IMR-90 (cell line): Measurements from ENCODE around the gene CDH13. TPM values are rescaled to one million over a fixed set of nuclear protein-coding genes. Genes with fewer than 3 reads are reported as not detected.

Experiments used
- ATAC-seq: fragments of 200-7000 bp; cut with Tn5 transposase; 2 replicates; pipeline ENCODE4 v1.9.1; 2020; ENCODE audit warnings: low read depth, mild to moderate bottlenecking, moderate library complexity
- BruUV-seq: library from RNA; stranded (reverse); fragments of 400-500 nt; replicated peaks from 2 replicates; lab custom pipeline; 2021; lab: Mats Ljungman, UMichigan
- CTCF ChIA-PET: fragments of 300-600 bp; formaldehyde crosslinking; extraction: SDS; loops from one replicate; lab custom pipeline; 2021; ENCODE audit warnings: antibody characterized with exemption; lab: Yijun Ruan, JAX
- POLR2A ChIA-PET: fragments of 300-600 bp; sonication (Branson Sonifier 250); formaldehyde crosslinking; loops from one replicate; lab custom pipeline; 2022; ENCODE audit warnings: antibody characterized with exemption; ENCODE audit not compliant: unreplicated experiment; lab: Charles Lee
- DNase-seq: peaks from one replicate; pipeline ENCODE4 v3.0.0; 2013
- H2AFZ ChIP-seq: replicated peaks from 2 replicates; pipeline ENCODE3; 2013; ENCODE audit warnings: low read length, mild to moderate bottlenecking; ENCODE audit not compliant: poor library complexity
- H2AK5ac ChIP-seq: 2 replicates; pipeline ENCODE4 v1.6.1; 2013; ENCODE audit warnings: low read depth, low read length, inconsistent platforms
- H2AK9ac ChIP-seq: replicated peaks from 2 replicates; pipeline ENCODE3; 2013; ENCODE audit warnings: mild to moderate bottlenecking, low read depth, low read length, moderate library complexity; ENCODE audit not compliant: poor library complexity
- H2BK120ac ChIP-seq: 2 replicates; pipeline ENCODE4 v1.6.1; 2013; ENCODE audit warnings: low read depth, low read length, inconsistent platforms
- H2BK15ac ChIP-seq: 3 replicates; pipeline ENCODE4 v1.6.1; 2013; ENCODE audit warnings: low read depth, low read length, inconsistent platforms
- H2BK20ac ChIP-seq: 2 replicates; pipeline ENCODE4 v1.6.1; 2013; ENCODE audit warnings: low read depth, mild to moderate bottlenecking, inconsistent platforms, low read length, moderate library complexity
- H2BK5ac ChIP-seq: 2 replicates; pipeline ENCODE4 v1.6.1; 2013; ENCODE audit warnings: mild to moderate bottlenecking, low read depth, low read length, inconsistent platforms; ENCODE audit not compliant: poor library complexity, severe bottlenecking
- H3K14ac ChIP-seq: replicated peaks from 2 replicates; pipeline ENCODE4 v1.6.1; 2013; ENCODE audit warnings: low read depth, low read length, inconsistent platforms
- H3K18ac ChIP-seq: 2 replicates; pipeline ENCODE4 v1.6.1; 2013; ENCODE audit warnings: low read depth, low read length, control low read depth
- H3K23ac ChIP-seq: 2 replicates; pipeline ENCODE4 v1.6.1; 2013; ENCODE audit warnings: low read depth, low read length, inconsistent platforms
- H3K27ac ChIP-seq: 2 replicates; pipeline ENCODE4 v1.5.1; 2013; ENCODE audit warnings: mild to moderate bottlenecking, control low read depth, low read length; ENCODE audit not compliant: insufficient read depth
- H3K27me3 ChIP-seq: 2 replicates; pipeline ENCODE4 v1.6.1; 2013; ENCODE audit warnings: low read length; ENCODE audit not compliant: control insufficient read depth, insufficient read depth
- H3K36me3 ChIP-seq: 2 replicates; pipeline ENCODE4 v1.6.1; 2013; ENCODE audit warnings: low read length, mixed read lengths; ENCODE audit not compliant: control insufficient read depth, insufficient read depth
- H3K4ac ChIP-seq: 2 replicates; pipeline ENCODE4 v1.6.1; 2013; ENCODE audit warnings: low read depth, low read length, inconsistent platforms
- H3K4me1 ChIP-seq: 2 replicates; pipeline ENCODE4 v1.6.1; 2013; ENCODE audit warnings: low read length, mixed read lengths; ENCODE audit not compliant: control insufficient read depth, insufficient read depth
- H3K4me2 ChIP-seq: 2 replicates; pipeline ENCODE4 v1.6.1; 2013; ENCODE audit warnings: low read depth, mild to moderate bottlenecking, control low read depth, low read length, moderate library complexity
- H3K4me3 ChIP-seq: 2 replicates; pipeline ENCODE4 v1.5.1; 2013; ENCODE audit warnings: low read depth, mild to moderate bottlenecking, control low read depth, low read length, moderate library complexity; ENCODE audit not compliant: insufficient read depth
- H3K56ac ChIP-seq: 2 replicates; pipeline ENCODE4 v1.6.1; 2013; ENCODE audit warnings: low read length, inconsistent platforms; ENCODE audit not compliant: insufficient read depth; ENCODE audit errors: extremely low read depth
- H3K79me1 ChIP-seq, 2 experiments: 2 replicates each; pipeline ENCODE4 v1.6.1; 2013; ENCODE audit warnings: low read length in 2 of 2, inconsistent platforms in 1 of 2, low read depth in 1 of 2
- H3K9ac ChIP-seq: 2 replicates; pipeline ENCODE4 v1.6.1; 2013; ENCODE audit warnings: low read depth, low read length, control low read depth
- H3K9me1 ChIP-seq: 2 replicates; pipeline ENCODE4 v1.6.1; 2013; ENCODE audit warnings: low read length, inconsistent platforms; ENCODE audit not compliant: insufficient read depth
- H3K9me3 ChIP-seq: 2 replicates; pipeline ENCODE4 v1.6.1; 2013; ENCODE audit warnings: low read length; ENCODE audit not compliant: control insufficient read depth, insufficient read depth
- H4K20me1 ChIP-seq: 2 replicates; pipeline ENCODE4 v1.6.1; 2013; ENCODE audit warnings: low read length, inconsistent platforms; ENCODE audit not compliant: insufficient read depth
- H4K5ac ChIP-seq: 2 replicates; pipeline ENCODE4 v1.6.1; 2013; ENCODE audit warnings: mild to moderate bottlenecking, low read depth, low read length, control low read depth
- H4K8ac ChIP-seq, 2 experiments: 2 replicates each; pipeline ENCODE4 v1.6.1; 2013; ENCODE audit warnings: low read depth in 2 of 2, low read length in 2 of 2, control low read depth in 1 of 2, inconsistent platforms in 1 of 2
- H4K91ac ChIP-seq: 2 replicates; pipeline ENCODE4 v1.6.1; 2013; ENCODE audit warnings: low read depth, low read length, inconsistent platforms; ENCODE audit not compliant: insufficient read depth
- BHLHE40 ChIP-seq: fragments of 150-350 bp; IDR thresholded peaks from 2 replicates; pipeline ENCODE4 v1.6.1; 2016; ENCODE audit warnings: mild to moderate bottlenecking, low read depth, low read length
- WGBS, 2 experiments: methylation state at CpG; one replicate each; pipeline versions ENCODE4 v1.1.5 to v1.1.7; 2013; ENCODE audit warnings: missing lambda C conversion rate in 2 of 2; ENCODE audit not compliant: insufficient read length in 1 of 2; ENCODE audit errors: extremely low coverage in 2 of 2; 5-methylcytosine and 5-hydroxymethylcytosine counted together
- dilution Hi-C: fragments of 300-500 bp; cut with HindIII; formaldehyde crosslinking; loops from one replicate; pipeline ENCODE4 v1.14.3; 2018; ENCODE audit warnings: low sequenced_read_pairs; ENCODE audit not compliant: unreplicated experiment
- in situ Hi-C: fragments of 300-500 bp; cut with MboI; formaldehyde crosslinking; loops from 3 replicates; pipeline ENCODE4 v1.14.3; 2019; ENCODE audit warnings: low sequenced_read_pairs, inconsistent platforms, mixed read lengths
- intact Hi-C: fragments of 100-400 bp; cut with micrococcal nuclease; formaldehyde crosslinking; loops from 2 replicates; pipeline ENCODE4 v1.10.0; 2022
- polyA plus RNA-seq, 3 experiments: library from polyadenylated mRNA; depleted of rRNA; stranded (reverse); fragments of >200 nt; gene quantifications; 2 replicates each; pipeline ENCODE4 v1.2.3, GENCODE V29; 2012; ENCODE audit warnings: low replicate concordance in 1 of 3
- total RNA-seq: library from RNA; depleted of rRNA; stranded (reverse); fragments of >200 nt; gene quantifications from 2 replicates; pipeline ENCODE4 v1.2.3, GENCODE V29; 2012
- TF ChIP-seq, protein P1 (sequence below): conservative IDR thresholded peaks from 2 replicates; pipeline ENCODE4 v1.5.1; 2012; ENCODE audit warnings: mild to moderate bottlenecking, low read depth, low read length, improper control_type of control experiment
- TF ChIP-seq, protein P2 (sequence below): fragments of 150-350 bp; IDR thresholded peaks from 2 replicates; pipeline ENCODE4 v1.6.1; 2016; ENCODE audit warnings: low read depth, mild to moderate bottlenecking, low read length, moderate library complexity, borderline replicate concordance

The CDH13 gene
- total and polyA plus RNA-seq, 2 of the 4 experiments (the other 2 are of a cell fraction), result 61.6 to 74.7 TPM

DNA sequence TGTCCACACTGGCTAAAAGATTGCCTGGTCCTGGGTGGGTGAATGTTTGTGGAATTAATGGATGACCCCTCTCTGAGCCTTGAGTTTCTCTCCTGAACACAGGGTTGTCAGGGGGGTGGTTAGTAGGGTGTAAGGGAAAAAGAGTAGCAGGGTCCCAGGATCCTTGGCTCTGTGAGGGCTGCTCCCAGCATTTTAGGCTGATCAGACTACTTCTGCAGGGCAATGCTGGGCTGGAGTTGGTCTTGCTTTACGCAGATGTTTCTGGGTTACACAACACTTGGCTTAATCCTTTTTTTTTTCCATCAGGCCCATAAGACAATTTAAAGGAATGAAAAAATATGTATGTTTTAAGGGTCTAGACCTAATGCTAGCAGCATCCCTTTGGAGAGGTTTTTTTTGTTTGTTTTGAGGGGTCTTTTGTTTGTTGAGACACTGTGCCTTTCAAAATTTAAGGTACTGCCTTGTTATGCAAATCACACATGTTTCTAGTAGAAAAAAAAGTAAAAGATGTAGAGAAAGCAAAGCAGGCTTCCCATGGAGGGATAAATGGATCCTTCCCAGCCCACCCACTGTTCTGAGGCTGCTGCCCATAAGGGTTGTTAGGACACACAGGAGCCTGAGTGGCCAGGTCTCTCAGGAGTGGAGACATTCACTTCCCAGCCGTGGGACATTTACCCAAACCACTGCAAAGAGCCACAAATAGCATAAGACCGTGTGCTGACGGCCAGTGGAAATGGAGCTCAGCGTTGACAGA is 955.4 kb downstream of the CDH13 start:
- dilution Hi-C loops, result no loop called here

More for the DNA sequence above, 955.4 kb downstream of the CDH13 start:
- ATAC-seq (no peak), DNase-seq (no peak)
- H3K4me3 ChIP-seq, result no peak overlapping the region
- no peaks in the 10 kb centered on the region for H3K36me3 ChIP-seq
- H2AK5ac ChIP-seq, result no peak overlapping the region
- no peak overlapping the region for H4K91ac ChIP-seq
- H3K56ac ChIP-seq, result no peak overlapping the region
- 42% methylated on average over 2 of the region's 5 CpGs; no CpG with 5 or more reads in 1 of the 2 experiments for WGBS, 2 experiments
- H2BK5ac ChIP-seq, result no peak overlapping the region
- H2BK15ac ChIP-seq, result no peak overlapping the region
- no peaks in the 10 kb centered on the region for H3K79me1 ChIP-seq
- no peak overlapping the region for H2AK9ac ChIP-seq
- intact Hi-C loops (no loop called here), in situ Hi-C loops (no loop called here)
- H3K27me3 ChIP-seq, result no peaks in the 10 kb centered on the region
- no peaks in the 10 kb centered on the region for H4K20me1 ChIP-seq
- no peak overlapping the region for H3K9ac ChIP-seq
- peaks cover 2% of the 10 kb centered on the region; the same call in 1 of the 2 replicates for H3K4me1 ChIP-seq
- no peak overlapping the region for H2BK20ac ChIP-seq
- H3K9me3 ChIP-seq, result no peaks in the 10 kb centered on the region
- peaks cover 2% of the 10 kb centered on the region; the same call in 1 of the 2 replicates for H3K9me1 ChIP-seq
- no peak overlapping the region for H3K23ac ChIP-seq
- no peak overlapping the region for H3K4ac ChIP-seq
- BruUV-seq, result no TSS peak
- H3K14ac ChIP-seq, result no peak overlapping the region
- H2BK120ac ChIP-seq, result no peak overlapping the region
- H3K4me2 ChIP-seq, result no peak overlapping the region
- H3K18ac ChIP-seq, result no peak overlapping the region
- no peak overlapping the region for H4K5ac ChIP-seq
- POLR2A ChIA-PET, result no interaction called here
- TF ChIP-seq, protein P1, sequence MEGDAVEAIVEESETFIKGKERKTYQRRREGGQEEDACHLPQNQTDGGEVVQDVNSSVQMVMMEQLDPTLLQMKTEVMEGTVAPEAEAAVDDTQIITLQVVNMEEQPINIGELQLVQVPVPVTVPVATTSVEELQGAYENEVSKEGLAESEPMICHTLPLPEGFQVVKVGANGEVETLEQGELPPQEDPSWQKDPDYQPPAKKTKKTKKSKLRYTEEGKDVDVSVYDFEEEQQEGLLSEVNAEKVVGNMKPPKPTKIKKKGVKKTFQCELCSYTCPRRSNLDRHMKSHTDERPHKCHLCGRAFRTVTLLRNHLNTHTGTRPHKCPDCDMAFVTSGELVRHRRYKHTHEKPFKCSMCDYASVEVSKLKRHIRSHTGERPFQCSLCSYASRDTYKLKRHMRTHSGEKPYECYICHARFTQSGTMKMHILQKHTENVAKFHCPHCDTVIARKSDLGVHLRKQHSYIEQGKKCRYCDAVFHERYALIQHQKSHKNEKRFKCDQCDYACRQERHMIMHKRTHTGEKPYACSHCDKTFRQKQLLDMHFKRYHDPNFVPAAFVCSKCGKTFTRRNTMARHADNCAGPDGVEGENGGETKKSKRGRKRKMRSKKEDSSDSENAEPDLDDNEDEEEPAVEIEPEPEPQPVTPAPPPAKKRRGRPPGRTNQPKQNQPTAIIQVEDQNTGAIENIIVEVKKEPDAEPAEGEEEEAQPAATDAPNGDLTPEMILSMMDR, result no peak
- no peak for TF ChIP-seq BHLHE40
- TF ChIP-seq, protein P2, sequence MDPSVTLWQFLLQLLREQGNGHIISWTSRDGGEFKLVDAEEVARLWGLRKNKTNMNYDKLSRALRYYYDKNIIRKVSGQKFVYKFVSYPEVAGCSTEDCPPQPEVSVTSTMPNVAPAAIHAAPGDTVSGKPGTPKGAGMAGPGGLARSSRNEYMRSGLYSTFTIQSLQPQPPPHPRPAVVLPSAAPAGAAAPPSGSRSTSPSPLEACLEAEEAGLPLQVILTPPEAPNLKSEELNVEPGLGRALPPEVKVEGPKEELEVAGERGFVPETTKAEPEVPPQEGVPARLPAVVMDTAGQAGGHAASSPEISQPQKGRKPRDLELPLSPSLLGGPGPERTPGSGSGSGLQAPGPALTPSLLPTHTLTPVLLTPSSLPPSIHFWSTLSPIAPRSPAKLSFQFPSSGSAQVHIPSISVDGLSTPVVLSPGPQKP, result no peak
- H2AFZ ChIP-seq, result no peak overlapping the region
- H4K8ac ChIP-seq, result no peak overlapping the region
- CTCF ChIA-PET, result interaction anchor here (0.6 kb wide), 1 partner anchor 29 kb away, joined by 4 read pairs; no protein-coding TSS in a partner anchor
- H3K27ac ChIP-seq, result no peak overlapping the region
